HTERT RPE-1 (cell line): ENCODE results near the gene HBM.
"Not testable (repeated sequence)": the region's sequence is repeated elsewhere in the genome, so short reads cannot be mapped to it uniquely, and the experiment has no call there.

Source experiments
- in situ Hi-C: fragments of 300-500 bp; cut with MboI; formaldehyde crosslinking; loops from 4 replicates; pipeline ENCODE4 v1.14.3; 2020; ENCODE audit warnings: low sequenced_read_pairs

Gene HBM

GRCh38 chr16:165539-166374, at the start of gene HBM:
TSS of gene HBM (plus strand) at chr16:165978. CDS start at chr16:165998, 20 bp downstream.
- in situ Hi-C loops = no loop called here

GRCh38 chr16:116015-116414, 49.8 kb upstream of the HBM start:
- in situ Hi-C loops = no loop called here

- in situ Hi-C loops = no loop called here
Observed at GRCh38 chr16:117379-118365, 48.1 kb upstream of the HBM start.

- in situ Hi-C loops = no loop called here
Observed at GRCh38 chr16:118857-119256, 46.9 kb upstream of the HBM start.

- in situ Hi-C loops = no loop called here
Observed at GRCh38 chr16:119295-119694, 46.5 kb upstream of the HBM start.

- in situ Hi-C loops = no loop called here
Observed at GRCh38 chr16:119835-120491, 45.8 kb upstream of the HBM start.

GRCh38 chr16:120756-121155, 45.0 kb upstream of the HBM start:
- in situ Hi-C loops = no loop called here

GRCh38 chr16:122361-122760, 43.4 kb upstream of the HBM start:
- in situ Hi-C loops = no loop called here

GRCh38 chr16:123558-124350, 42.0 kb upstream of the HBM start:
- in situ Hi-C loops = not testable (repeated sequence)

- in situ Hi-C loops = no loop called here
Observed at GRCh38 chr16:125011-125410, 40.8 kb upstream of the HBM start.

GRCh38 chr16:129075-129474, 36.7 kb upstream of the HBM start:
- in situ Hi-C loops = no loop called here

- in situ Hi-C loops = no loop called here
Observed at GRCh38 chr16:130533-131173, 35.1 kb upstream of the HBM start.

GRCh38 chr16:132120-132519, 33.7 kb upstream of the HBM start:
- in situ Hi-C loops = no loop called here

- in situ Hi-C loops = no loop called here
Observed at GRCh38 chr16:133716-134115, 32.1 kb upstream of the HBM start.

- in situ Hi-C loops = no loop called here
Observed at GRCh38 chr16:138049-138417, 27.7 kb upstream of the HBM start.

GRCh38 chr16:140175-140857, 25.5 kb upstream of the HBM start:
- in situ Hi-C loops = no loop called here

GRCh38 chr16:142405-142967, 23.3 kb upstream of the HBM start:
- in situ Hi-C loops = no loop called here

GRCh38 chr16:143047-143446, 22.7 kb upstream of the HBM start:
- in situ Hi-C loops = no loop called here

GRCh38 chr16:143456-143855, 22.3 kb upstream of the HBM start:
- in situ Hi-C loops = no loop called here
